Activated naive CD4-positive, alpha-beta T cell treated with anti-CD3 and anti-CD28 coated beads for 36 hours (primary cell): ENCODE data around the gene PCIF1. TPM values are rescaled to one million over a fixed set of nuclear protein-coding genes. Genes with fewer than 3 reads are reported as not detected.
"Not testable (repeated sequence)": the region's sequence is repeated elsewhere in the genome, so short reads cannot be mapped to it uniquely, and the experiment has no call there.

Experiments used
- CTCF ChIA-PET: fragments of 350-600 bp; sonication (Branson Sonifier 250); formaldehyde crosslinking; loops from one replicate; lab custom pipeline; 2021; ENCODE audit warnings: antibody characterized with exemption; lab: Charles Lee
- DNase-seq: peaks from one replicate; pipeline ENCODE4 v3.0.0-alpha.2; 2020
- H3K27ac Mint-ChIP-seq: one replicate; pipeline ENCODE4 v1.8.0; 2021; ENCODE audit warnings: mild to moderate bottlenecking, mixed read lengths
- H3K27me3 Mint-ChIP-seq: one replicate; pipeline ENCODE4 v1.8.0; 2021; ENCODE audit warnings: low read depth, mixed read lengths
- H3K36me3 Mint-ChIP-seq: one replicate; pipeline ENCODE4 v1.8.0; 2021; ENCODE audit warnings: low read depth, mixed read lengths
- H3K4me1 Mint-ChIP-seq: one replicate; pipeline ENCODE4 v1.8.0; 2021; ENCODE audit warnings: low read depth, mixed read lengths
- H3K4me3 Mint-ChIP-seq: one replicate; pipeline ENCODE4 v1.8.0; 2021; ENCODE audit warnings: mild to moderate bottlenecking, moderate library complexity, mixed read lengths
- H3K9me3 Mint-ChIP-seq: one replicate; pipeline ENCODE4 v1.8.0; 2021; ENCODE audit warnings: mixed read lengths
- intact Hi-C: fragments of 100-400 bp; cut with micrococcal nuclease; formaldehyde crosslinking; loops from one replicate; pipeline ENCODE4 v1.15.1; 2023
- total RNA-seq, 2 experiments: library from RNA; stranded (reverse); gene quantifications; one replicate each; pipeline ENCODE4 v1.2.3, GENCODE V29; 2021

PCIF1 gene
- total RNA-seq, 2 experiments from 2014 or later = 39.2 to 39.5 TPM

DNA sequence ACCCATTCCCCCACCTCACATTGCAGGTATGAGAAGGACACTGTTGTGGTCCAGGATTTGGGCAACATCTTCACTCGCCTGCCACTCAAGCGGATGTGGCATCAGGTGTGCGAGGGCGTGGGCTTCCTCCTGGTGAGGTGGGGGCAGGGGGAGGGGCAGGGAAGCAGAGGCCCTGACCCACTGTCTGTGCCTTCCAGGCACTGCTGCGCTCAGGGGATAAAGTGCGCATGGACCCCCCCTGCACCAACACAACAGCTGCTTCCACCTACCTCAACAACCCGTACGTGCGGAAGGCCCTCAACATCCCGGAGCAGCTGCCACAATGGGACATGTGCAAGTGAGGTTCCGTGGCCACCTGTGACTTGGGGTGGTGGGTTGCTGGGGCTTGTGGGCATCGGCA, 39.7 kb upstream of the PCIF1 start:
- Mint-ChIP-seq H3K36me3 (peaks cover 9% of the 10 kb centered on the region), H3K4me1 (peaks cover 18% of the 10 kb centered on the region), H3K27ac (no peak overlapping the region), H3K4me3 (no peak overlapping the region), H3K27me3 (no peaks in the 10 kb centered on the region), H3K9me3 (no peaks in the 10 kb centered on the region)
- DNase-seq = no peak
- intact Hi-C loops = no loop called here
- CTCF ChIA-PET = no interaction called here

DNA sequence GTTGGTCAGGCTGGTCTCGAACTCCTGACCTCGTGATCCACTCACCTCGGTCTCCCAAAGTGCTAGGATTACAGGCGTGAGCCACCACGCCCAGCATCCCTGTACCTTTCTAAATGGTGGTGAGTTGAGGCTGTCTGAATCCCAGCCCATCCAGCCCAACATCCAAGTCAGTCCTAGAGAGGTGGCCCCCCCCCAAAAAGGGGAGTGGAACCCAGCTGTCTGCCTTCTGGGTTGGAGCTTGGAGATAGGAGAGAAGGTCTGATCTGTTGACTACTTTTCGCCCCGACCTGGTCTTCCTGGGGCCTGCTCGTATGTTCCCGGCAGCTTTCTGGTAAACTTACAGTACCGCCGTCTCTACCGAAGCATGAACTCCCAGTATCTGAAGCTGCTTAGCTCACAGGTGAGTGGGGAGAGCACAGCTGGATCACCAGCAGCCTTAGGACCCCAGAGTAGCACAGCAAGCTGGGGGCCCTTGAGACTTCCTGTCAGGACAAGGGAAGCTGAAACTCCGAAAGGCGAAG, 37.8 kb upstream of the PCIF1 start:
- no peaks in the 10 kb centered on the region for H3K9me3 Mint-ChIP-seq
- no peak overlapping the region for H3K27ac Mint-ChIP-seq
- CTCF ChIA-PET = no interaction called here

DNA sequence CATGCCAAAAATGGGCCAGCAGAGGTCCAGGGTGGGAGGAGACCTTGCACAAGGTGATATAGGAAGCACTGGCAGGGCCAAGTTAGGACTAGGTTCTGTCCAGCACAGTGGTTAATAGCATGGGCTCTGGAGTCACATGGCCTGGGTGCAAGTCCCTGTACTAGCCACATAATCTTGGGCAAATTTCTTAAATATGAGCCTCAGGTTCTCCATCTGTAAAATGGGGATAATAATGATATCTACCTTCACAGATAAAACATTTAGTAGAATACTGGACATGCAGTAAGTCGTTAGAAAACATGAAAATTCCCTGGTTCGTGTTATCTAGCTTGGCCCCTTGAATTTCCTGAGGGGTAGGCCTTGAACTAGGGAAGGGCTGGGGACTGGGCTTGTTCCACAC, 37.2 kb upstream of the PCIF1 start:
- H3K36me3 Mint-ChIP-seq = peaks cover 9% of the 10 kb centered on the region
- intact Hi-C loops = no loop called here
- CTCF ChIA-PET = no interaction called here
- H3K27me3 Mint-ChIP-seq = no peaks in the 10 kb centered on the region
- no peaks in the 10 kb centered on the region for H3K9me3 Mint-ChIP-seq
- DNase-seq = no peak
- no peak overlapping the region for H3K4me3 Mint-ChIP-seq
- H3K27ac Mint-ChIP-seq = no peak overlapping the region
- peaks cover 8% of the 10 kb centered on the region for H3K4me1 Mint-ChIP-seq

More for the DNA sequence above, 37.8 kb upstream of the PCIF1 start:
- no peak for DNase-seq
- Mint-ChIP-seq H3K4me3 (no peak overlapping the region), H3K36me3 (peaks cover 9% of the 10 kb centered on the region), H3K4me1 (peaks cover 13% of the 10 kb centered on the region), H3K27me3 (no peaks in the 10 kb centered on the region)
- intact Hi-C loops = no loop called here

DNA sequence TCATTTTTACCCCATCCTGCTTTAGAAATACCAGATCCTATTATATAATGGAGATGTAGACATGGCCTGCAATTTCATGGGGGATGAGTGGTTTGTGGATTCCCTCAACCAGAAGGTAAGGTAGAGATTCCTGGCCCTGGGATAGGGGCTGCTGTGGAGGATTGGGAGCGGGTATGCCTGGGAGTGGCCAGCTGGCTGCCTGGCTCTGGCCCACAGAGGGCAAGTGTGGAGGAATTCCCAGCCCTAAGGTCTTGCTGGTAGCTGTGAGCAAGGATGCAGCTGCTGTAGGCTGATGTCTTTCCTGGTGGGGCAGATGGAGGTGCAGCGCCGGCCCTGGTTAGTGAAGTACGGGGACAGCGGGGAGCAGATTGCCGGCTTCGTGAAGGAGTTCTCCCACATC, 36.8 kb upstream of the PCIF1 start:
- Mint-ChIP-seq H3K9me3 (no peaks in the 10 kb centered on the region), H3K4me1 (peaks cover 4% of the 10 kb centered on the region), H3K27ac (no peak overlapping the region), H3K4me3 (no peak overlapping the region), H3K36me3 (peaks cover 9% of the 10 kb centered on the region), H3K27me3 (no peaks in the 10 kb centered on the region)
- CTCF ChIA-PET = no interaction called here
- intact Hi-C loops = no loop called here
- DNase-seq = no peak

DNA sequence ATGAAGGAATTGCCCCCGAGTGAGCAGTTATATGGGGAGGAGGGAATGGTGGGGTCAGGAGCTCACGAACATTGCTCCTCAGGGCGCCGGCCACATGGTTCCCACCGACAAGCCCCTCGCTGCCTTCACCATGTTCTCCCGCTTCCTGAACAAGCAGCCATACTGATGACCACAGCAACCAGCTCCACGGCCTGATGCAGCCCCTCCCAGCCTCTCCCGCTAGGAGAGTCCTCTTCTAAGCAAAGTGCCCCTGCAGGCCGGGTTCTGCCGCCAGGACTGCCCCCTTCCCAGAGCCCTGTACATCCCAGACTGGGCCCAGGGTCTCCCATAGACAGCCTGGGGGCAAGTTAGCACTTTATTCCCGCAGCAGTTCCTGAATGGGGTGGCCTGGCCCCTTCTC, 36.2 kb upstream of the PCIF1 start:
- Mint-ChIP-seq H3K4me1 (no peaks in the 10 kb centered on the region), H3K36me3 (peaks cover 7% of the 10 kb centered on the region), H3K4me3 (no peak overlapping the region), H3K27ac (no peak overlapping the region), H3K9me3 (no peaks in the 10 kb centered on the region), H3K27me3 (no peaks in the 10 kb centered on the region)
- CTCF ChIA-PET = no interaction called here
- no peak for DNase-seq
- intact Hi-C loops = no loop called here

DNA sequence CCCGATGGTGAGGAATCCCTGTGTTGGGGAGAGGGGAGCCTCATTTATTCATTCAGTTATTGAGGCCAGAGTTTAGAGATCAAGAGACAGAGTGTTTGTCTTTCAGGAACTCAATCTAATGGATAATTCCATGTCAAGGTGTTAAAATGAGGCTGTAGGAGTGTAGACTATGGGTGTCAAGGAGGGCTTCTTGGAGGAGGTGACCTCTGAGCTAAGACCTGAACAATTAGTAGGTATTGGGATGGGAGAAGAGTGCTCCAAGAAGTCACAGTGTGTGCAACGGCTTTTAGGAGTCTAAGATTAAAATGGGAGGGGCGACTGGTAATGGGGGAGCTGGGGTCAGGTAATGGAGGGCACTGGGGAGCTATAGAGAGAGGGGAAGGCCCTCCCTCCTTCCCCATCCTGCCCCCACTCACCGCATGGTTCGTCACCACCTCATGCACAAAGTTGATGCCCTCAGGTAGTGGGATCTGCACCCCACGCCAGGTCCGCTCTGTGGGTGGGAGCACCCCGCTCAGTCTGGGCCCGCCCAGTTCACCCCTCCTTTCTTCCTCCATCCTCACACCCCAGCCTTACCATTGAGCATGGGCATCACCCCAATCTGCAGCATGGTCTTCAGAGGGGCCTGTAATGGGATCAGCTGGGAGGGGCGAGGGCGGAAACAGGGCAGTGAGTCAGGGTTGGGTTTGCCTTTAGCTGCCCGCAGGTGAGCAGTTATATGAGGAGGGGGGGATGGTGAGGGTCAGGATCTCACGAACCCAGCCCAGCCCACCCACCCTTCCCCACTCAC, 35.2 kb upstream of the PCIF1 start:
- Mint-ChIP-seq H3K4me1 (no peaks in the 10 kb centered on the region), H3K9me3 (no peaks in the 10 kb centered on the region)
- CTCF ChIA-PET = no interaction called here

DNA sequence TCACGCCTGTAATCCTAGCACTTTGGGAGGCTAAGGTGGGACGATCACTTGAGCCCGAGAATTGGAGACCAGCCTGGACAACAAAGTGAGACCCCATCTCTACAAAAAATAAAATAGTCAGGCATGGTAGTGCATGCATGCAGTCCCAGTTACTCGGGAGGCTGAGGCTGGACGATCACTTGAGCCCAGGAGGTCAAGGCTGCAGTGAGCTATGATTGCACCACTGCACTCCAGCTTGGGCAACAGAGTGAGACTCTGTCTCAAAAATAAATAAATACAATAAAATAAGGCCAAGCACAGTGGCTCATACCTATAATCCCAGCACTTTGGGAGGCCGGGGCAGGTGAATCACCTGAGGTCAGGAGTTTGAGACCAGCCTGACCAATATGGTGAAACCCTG, 33.2 kb upstream of the PCIF1 start:
- H3K36me3 Mint-ChIP-seq, CTCF ChIA-PET, intact Hi-C loops, H3K27ac Mint-ChIP-seq, H3K9me3 Mint-ChIP-seq, DNase-seq, H3K4me1 Mint-ChIP-seq, H3K27me3 Mint-ChIP-seq, H3K4me3 Mint-ChIP-seq: not testable (repeated sequence)

More for the DNA sequence above, 35.2 kb upstream of the PCIF1 start:
- Mint-ChIP-seq H3K4me3 (no peak overlapping the region), H3K36me3 (peaks cover 4% of the 10 kb centered on the region), H3K27me3 (no peaks in the 10 kb centered on the region), H3K27ac (no peak overlapping the region)
- intact Hi-C loops = no loop called here
- no peak for DNase-seq

DNA sequence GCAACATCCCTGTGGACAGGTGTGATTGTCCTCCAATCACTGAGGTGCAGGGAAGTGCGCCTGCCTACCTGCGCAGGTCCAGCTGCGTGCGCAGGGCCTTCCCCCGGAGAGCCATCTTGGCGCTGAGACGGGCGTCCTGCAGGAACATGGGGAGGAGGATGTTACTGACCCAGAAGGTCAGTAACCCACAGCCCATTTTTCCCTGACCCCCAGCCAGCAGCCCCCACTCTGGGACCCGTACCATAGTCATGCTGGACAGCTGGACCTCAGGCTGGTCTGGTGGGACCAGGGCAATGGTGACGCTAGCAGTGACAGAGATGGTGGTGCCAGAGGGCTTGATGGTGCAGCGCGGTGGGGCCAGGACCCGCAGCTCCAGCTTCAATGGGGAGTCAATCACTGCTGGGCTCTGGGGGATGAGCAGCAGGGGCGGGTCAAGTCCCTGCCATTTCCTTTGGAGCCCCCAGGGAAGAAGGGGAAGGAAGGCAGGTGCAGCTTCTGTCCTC, 32.2 kb upstream of the PCIF1 start:
- Mint-ChIP-seq H3K27me3 (no peaks in the 10 kb centered on the region), H3K4me3 (no peak overlapping the region), H3K4me1 (no peaks in the 10 kb centered on the region), H3K36me3 (peaks cover 4% of the 10 kb centered on the region), H3K9me3 (no peaks in the 10 kb centered on the region), H3K27ac (no peak overlapping the region)
- CTCF ChIA-PET = interaction anchor here (0.6 kb wide), 1 partner anchor 41 kb away, joined by 3 read pairs; no protein-coding TSS in a partner anchor
- DNase-seq = no peak
- intact Hi-C loops = no loop called here

DNA sequence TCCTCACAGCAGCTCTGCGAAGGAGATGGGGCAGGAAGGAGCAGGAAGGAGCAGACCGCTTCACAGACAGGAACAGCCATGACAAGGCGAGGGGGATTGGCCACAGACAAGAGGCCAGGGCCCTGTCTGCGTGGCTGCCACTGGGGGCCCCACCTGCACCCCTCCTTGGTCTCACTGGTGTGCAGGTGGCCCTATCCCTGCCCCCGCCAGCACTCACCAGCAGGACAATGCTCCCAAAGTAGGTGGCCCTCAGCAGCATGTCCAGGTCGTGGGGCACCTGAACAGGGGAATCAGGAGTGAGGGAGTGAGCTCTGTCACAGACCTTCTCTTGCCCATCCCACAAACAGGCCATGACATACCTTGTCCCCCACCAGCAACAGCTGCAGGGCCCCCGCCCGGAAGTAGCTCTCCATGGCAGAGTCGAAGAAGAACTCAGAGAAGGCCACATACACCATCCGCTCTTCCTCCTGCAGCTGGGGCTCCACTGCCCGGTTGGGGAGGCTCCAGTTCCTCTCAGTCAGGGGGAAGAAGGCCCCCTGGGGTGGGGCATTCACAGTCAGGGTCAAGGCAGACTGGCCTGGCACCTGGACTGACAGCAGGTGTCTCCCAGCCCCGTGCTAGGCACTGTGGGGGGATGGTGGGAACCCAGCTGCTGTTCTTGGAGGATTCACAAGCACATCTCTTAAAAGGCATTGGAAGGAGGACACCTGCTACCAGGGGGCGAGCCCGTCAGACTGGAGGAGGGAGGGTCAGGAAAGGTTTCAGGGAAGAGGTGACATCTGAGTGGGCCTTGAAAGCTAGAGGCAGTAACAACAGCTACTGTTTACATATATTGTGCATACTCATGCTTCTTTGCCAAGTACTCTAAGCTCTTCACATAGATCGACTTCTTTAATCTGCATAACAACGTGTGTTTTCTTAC, 29.6 kb upstream of the PCIF1 start:
- Mint-ChIP-seq H3K27ac (no peak overlapping the region), H3K27me3 (no peaks in the 10 kb centered on the region), H3K4me3 (no peak overlapping the region), H3K9me3 (no peaks in the 10 kb centered on the region), H3K4me1 (no peaks in the 10 kb centered on the region), H3K36me3 (no peaks in the 10 kb centered on the region)
- no peak for DNase-seq
- intact Hi-C loops = no loop called here
- CTCF ChIA-PET = interaction anchor here (1.4 kb wide), 2 partner anchors 65 to 81 kb away, joined by 4 to 5 read pairs; no protein-coding TSS in a partner anchor

DNA sequence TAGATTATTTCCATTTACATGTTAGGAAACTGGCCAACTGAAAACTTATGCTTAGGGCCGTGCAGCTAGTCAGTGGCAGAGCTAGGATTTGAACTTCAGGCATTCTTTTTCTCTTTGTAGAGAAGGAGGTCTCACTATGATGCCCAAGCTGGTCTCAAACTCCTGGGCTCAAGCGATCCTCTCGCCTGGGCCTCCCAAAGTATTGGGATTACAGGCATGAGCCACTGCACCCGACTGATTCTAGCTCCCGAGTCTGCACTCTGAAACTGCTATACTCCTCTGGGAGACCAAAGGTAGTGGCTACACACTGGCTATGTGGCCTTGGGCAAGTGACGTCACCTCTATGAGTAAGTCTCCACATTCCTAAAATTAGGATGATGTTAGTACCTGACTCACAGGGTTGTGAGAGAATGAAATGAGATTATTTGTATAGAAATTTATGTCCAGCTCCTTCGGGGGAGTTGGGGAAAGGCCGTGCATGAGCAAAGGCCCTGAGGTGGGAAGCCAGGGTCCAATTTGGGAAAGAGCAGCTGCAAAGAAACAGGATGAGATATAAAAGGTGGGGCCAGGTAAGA, 28.9 kb upstream of the PCIF1 start:
- Mint-ChIP-seq H3K36me3 (no peaks in the 10 kb centered on the region), H3K27ac (no peak overlapping the region), H3K4me1 (peaks cover 2% of the 10 kb centered on the region), H3K9me3 (no peaks in the 10 kb centered on the region), H3K4me3 (no peak overlapping the region), H3K27me3 (no peaks in the 10 kb centered on the region)
- CTCF ChIA-PET = interaction anchor here (1.4 kb wide), 2 partner anchors 64 to 82 kb away, joined by 4 to 5 read pairs; no protein-coding TSS in a partner anchor
- DNase-seq = no peak
- intact Hi-C loops = no loop called here

DNA sequence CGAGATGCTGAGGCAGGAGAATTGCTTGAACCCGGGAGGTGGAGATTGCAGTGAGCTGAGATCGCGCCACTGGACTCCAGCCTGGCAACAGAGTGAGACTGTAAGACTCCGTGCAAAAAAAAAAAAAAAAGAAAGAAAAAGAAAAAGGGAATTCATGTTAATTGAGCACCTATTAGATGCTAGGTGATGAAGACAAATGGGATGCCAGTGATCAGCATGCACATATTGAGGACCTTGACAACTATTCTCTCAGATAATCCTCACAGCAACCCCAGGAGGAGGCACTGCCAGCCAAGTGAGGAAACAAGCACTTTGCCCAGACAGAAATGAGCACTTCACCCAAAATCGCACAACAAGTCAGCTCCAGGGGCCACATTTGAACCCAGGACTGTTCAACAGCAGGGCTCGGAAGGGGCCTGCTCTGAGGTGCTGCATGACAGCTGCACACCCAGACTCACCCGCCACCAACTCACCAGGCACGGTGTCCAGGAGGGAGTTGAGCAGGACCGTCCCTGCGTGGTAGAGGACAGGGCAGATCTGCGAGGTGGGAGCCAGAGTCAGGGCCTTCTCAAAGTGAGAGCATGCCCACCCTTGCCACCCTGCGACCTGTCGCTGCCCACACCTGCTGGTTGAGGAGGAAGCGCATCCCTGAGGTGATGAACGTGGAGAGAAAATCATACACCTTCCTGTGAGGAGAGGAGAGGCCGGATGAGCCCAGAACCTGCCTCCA, 27.1 kb upstream of the PCIF1 start:
- Mint-ChIP-seq H3K4me1 (peaks cover 17% of the 10 kb centered on the region), H3K9me3 (no peaks in the 10 kb centered on the region), H3K27me3 (peaks cover 3% of the 10 kb centered on the region), H3K4me3 (no peak overlapping the region), H3K27ac (no peak overlapping the region), H3K36me3 (no peaks in the 10 kb centered on the region)
- CTCF ChIA-PET = interaction anchor here (1.1 kb wide), 1 partner anchor 119 kb away, joined by 3 read pairs; no protein-coding TSS in a partner anchor
- intact Hi-C loops = no loop called here
- no peak for DNase-seq
